Suppressor macrophage treated with lipopolysaccharide for 1 hour (primary cell): Measurements from ENCODE around the gene PIGB.
"Not testable (repeated sequence)": the region's sequence is repeated elsewhere in the genome, so short reads cannot be mapped to it uniquely, and the experiment has no call there.

Experiments used
- DNase-seq, 3 donors: peaks; one replicate each; pipeline ENCODE4 v3.0.0-alpha.2; 2020 to 2022

The PIGB gene

GRCh38 chr15:55302801-55303200 is 16.2 kb upstream of the PIGB start:
- DNase-seq = not testable (repeated sequence)

DNA sequence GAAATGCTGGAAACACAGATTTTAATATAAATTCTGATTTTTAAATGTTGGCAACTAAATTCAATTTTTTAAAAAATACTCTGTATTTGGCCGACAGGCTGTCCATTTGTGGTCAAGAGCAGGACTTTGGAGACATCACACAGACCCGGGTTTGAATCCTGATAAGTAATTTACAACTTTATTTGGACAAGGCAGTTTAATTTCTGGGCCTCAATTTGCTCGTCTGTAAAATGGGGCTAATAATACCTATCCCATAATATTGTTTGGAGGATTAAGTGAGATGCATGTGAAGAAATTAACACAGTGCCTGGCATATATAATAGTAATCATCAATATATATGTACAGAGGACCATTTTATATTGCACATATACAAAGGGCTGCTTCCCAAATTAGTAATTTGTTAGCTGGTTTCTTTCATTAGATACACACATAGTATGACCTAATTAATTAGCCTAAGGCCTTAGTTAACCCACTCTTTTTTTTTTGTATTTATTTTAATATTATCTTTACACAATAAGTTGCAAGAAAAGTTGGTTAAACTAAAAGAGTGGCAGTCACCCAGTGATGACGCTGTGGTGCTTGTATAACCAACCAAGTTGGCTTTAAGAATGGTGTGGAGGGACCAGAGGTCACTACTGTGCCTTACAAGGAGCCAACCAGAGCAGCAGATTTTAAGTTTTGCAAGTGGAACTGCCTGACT is 665 bp downstream of the PIGB start:
- peak; percentile 15 to 43 (median 40) for DNase-seq

- DNase-seq = no peak
Observed at GRCh38 chr15:55320238-55320550, 1.2 kb downstream of the PIGB start.

DNA sequence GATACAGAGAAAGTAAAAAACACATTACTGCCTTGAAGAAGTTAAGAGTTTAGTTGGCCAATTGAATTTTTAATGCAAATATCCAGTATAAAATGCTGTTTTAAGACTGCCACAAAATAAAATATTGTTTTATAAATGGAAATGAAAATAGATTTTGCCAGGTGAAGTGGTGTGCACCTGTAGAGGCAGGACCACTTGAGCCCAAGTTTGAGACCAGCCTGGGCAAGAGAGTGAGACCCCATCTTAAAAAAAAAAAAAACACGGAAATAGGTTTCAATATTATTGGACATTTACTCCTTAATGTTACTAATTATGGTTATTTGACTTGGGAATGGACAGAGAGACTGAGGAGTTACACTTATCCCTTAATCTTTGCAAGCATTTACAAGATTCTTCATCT is 1.9 kb downstream of the PIGB start:
- DNase-seq = no peak

DNA sequence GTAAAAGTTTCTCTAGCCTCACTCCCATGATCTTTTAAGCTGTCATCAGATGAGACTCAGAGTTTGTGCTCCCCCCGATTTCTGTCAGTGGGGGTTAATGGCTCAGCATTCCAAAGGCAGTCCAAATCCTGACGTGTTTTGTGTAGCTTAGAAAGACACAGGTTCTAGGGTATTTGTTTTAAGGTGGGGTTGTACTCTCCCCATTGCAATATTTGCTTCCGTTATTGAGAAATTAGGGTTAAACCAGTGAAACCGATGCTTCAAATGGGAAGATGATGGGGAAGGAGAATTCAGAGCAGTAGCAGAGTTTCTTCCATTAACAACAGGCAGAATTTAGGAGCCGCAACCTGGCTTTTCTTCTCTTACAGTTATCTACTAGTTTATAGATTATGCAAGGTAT is 3.4 kb downstream of the PIGB start:
- DNase-seq = peak in 2 of 3 donors; percentile 28 to 30

DNA sequence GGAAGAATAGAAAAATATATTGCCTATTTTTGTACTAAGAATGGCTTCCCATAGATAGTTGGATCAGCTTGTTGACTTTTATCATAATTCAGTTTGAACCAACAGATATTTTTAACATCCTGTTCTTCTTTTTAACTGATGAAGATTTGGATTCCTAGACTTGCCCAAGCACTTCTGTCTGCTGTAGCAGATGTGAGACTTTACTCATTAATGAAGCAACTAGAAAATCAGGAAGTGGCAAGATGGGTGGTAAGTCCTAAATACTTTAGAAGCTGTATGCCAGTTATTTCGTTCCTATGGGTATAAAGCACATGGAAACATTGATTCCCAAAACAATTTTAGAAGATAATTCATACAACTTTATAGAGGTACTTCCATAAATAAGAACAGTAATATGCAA is 8.4 kb downstream of the PIGB start:
- DNase-seq = peak; percentile 18 to 50 (median 40)

- DNase-seq = no peak
Observed at GRCh38 chr15:55334371-55334770, 15.3 kb downstream of the PIGB start.

GRCh38 chr15:55334997-55335396 is 16.0 kb downstream of the PIGB start:
- DNase-seq = peak in 1 of 3 donors; percentile 10

- no peak for DNase-seq
Observed at GRCh38 chr15:55337160-55337559, 18.1 kb downstream of the PIGB start.

GRCh38 chr15:55343168-55343567 is 24.1 kb downstream of the PIGB start:
- no peak for DNase-seq

GRCh38 chr15:55344206-55344605 is 25.2 kb downstream of the PIGB start:
- DNase-seq = no peak

GRCh38 chr15:55348281-55348778 is 29.3 kb downstream of the PIGB start:
- no peak for DNase-seq

DNA sequence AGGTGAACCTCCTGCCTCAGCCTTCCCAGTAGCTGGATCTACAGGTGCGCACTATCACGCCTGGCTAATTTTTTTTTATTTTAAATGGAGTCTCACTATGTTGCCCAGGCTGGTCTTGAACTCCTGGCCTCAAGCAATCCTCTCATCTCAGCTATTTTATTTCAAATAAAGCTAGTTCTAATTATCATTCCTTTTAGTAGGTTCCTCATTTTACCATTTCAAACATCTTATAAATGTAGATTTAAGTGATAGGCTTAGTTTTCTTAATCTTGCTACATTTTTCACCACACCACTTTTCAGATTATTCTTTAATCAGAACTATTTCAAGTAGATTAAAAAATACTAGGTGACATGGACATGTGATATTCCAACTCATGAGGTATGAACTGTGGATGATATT is 30.3 kb downstream of the PIGB start:
- DNase-seq = no peak

DNA sequence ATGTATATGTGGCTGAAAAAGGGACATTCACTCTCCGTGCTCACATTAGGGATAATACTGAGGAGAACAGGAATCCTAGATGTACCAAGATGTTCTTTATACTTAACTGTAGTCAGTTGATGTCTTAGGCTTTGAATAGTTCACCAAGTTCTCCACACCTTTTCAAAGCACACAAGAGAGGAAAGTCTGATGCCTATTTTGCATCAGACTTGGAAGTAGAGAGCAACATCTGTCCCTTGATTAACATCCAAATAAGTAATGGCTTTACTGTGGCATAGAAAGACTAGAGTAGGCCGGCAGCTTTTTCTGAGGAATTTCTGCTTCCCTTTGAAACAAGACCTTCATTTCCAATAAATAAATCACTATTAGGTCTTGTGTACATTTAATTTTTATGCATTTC is 34.0 kb downstream of the PIGB start:
- DNase-seq = no peak

DNA sequence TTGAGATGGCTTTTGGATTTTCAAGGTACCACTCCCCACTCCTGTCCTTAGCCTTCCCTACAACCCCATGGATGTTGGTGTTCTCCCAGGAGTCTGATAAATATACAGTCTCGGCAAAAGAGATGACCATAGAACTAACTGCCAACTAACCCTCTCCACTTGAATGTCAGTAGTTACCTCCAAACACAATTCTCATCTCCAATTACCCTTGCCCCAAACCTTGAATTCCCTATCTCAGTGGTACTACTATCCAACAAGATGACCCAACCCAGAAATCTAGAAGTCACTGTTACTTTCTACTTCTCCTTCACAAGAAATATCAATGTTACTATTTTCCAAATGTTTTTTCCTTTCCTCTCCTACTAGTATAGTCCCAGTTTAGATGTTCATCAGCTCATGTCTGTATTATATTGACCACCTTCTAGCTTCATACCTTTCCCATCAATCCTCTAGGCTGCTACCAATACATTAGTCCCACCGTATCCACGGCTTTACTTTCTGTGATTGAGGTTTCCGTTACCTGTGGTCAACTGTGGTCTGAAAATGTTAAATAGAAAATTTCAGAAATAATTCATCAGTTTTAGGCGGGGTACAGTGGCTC is 38.1 kb downstream of the PIGB start:
- no peak for DNase-seq

GRCh38 chr15:55357774-55358173 is 38.8 kb downstream of the PIGB start:
- DNase-seq = no peak

DNA sequence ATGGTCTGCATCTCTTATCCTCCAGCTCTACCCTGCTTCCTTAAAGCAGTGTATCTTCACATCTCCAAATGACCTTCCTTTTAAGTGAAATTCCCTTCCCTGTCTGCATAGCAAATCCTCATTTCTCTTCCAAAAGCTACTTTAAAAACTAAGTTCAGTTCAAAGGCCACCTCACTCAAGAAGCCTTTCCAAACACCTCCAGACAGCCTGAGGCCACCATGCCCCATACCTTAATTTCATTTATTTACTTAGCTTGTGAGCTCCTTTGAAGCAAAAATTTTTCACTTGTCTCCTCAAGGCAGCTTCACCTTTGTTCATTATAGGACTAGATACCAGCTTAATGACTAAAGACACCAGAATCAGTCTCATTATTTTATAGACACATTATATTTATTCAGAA is 39.4 kb downstream of the PIGB start:
- DNase-seq = no peak

DNA sequence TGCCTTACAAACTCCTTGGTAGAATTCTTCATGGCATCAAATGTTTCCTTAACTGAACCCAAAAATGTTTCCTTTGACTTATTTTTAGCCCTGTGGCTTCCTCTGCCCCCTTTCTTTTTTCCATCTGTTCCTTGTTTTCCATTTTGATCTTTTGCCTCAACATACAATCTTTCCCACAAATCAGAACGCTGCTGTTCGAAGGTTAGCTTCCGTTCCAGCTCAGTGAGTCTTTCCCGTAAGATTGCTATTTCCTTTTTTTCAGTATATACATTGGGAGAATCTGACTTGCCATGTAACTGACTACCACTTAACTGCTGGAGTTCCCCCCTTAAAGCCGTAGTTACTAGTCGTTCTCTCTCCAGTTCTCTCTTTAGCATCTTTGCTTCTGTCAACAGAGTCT is 41.2 kb downstream of the PIGB start:
- DNase-seq = peak; percentile 9 to 36 (median 14)

DNA sequence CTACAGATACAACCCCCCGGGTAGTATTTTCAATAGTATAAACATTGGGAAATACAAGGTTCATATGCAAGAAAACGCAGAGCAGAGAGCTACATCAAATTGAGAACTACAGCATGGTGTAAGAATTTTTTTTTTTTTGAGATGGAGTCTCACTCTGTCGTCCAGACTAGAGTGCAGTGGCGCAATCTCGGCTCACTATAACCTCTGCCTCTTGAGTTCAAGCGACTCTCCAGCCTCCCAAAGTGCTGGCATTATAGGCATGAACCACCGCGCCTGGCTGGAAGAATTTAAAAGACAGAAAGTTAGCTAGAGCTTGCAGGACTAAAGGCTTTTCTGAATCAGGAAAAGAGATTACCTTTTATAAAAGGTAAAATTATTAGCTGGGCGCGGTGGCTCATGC is 42.0 kb downstream of the PIGB start:
- no peak for DNase-seq

- DNase-seq = no peak
Observed at GRCh38 chr15:55362641-55363040, 43.6 kb downstream of the PIGB start.

- peak; percentile 4 to 42 (median 31) for DNase-seq
Observed at GRCh38 chr15:55366981-55367380, 48.0 kb downstream of the PIGB start.

GRCh38 chr15:55372701-55373440 is 53.8 kb downstream of the PIGB start:
- DNase-seq = peak in 2 of 3 donors; percentile 6 to 22

GRCh38 chr15:55379095-55379494 is 60.1 kb downstream of the PIGB start:
- DNase-seq = no peak

- no peak for DNase-seq
Observed at GRCh38 chr15:55381595-55381994, 62.6 kb downstream of the PIGB start.
